ENCODE results near the gene STOX2.

Gene STOX2

DNA sequence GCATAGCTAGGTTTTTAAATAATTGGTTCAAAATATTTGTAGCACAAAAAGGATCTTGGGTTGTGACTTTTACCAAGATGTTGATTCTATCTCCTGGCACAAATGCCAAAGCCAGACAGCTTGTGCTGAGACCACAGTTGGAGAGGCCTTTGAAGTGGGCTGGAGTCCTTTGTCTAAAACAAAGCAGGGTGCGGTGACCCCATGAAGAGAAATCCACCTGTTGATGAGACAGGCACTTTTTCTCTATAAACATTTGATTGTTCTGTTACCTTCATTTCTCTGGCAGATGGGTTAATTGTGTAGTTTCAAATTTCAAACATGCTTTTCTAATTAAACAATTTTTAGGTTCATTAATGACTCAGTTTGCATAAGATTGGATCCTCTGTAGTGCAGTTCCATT lies 56.7 kb downstream of the STOX2 start:
- TF ChIP-seq, protein P1, sequence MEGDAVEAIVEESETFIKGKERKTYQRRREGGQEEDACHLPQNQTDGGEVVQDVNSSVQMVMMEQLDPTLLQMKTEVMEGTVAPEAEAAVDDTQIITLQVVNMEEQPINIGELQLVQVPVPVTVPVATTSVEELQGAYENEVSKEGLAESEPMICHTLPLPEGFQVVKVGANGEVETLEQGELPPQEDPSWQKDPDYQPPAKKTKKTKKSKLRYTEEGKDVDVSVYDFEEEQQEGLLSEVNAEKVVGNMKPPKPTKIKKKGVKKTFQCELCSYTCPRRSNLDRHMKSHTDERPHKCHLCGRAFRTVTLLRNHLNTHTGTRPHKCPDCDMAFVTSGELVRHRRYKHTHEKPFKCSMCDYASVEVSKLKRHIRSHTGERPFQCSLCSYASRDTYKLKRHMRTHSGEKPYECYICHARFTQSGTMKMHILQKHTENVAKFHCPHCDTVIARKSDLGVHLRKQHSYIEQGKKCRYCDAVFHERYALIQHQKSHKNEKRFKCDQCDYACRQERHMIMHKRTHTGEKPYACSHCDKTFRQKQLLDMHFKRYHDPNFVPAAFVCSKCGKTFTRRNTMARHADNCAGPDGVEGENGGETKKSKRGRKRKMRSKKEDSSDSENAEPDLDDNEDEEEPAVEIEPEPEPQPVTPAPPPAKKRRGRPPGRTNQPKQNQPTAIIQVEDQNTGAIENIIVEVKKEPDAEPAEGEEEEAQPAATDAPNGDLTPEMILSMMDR (conservative IDR thresholded peaks at IDR 0.05), result no peak
- TF ChIP-seq ZFX (IDR thresholded peaks at IDR 0.05), result no peak
- H3K27ac ChIP-seq, result no peak overlapping the region

DNA sequence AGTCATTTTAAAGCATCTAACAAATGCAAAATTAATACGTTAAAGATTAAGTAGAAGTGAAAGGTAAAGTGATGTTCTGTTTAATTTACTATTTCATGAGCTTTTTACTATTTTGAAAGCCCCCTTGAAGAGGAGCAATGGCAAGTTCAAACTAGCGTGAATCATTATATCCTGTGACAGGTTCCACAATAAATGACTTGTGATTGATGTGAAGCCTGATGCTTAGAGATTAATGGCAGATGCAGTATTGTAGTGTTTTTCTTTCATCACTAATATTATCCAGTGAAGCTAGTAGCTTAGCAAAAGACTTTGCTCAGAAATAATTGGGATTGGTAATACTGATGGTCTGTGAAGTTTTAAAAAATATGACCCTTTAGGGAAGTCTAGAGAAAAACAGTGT lies 57.3 kb downstream of the STOX2 start:
- H3K27ac ChIP-seq, result no peak overlapping the region
- TF ChIP-seq, protein P1 (conservative IDR thresholded peaks at IDR 0.05), result no peak
- no peak for TF ChIP-seq ZFX (IDR thresholded peaks at IDR 0.05)

DNA sequence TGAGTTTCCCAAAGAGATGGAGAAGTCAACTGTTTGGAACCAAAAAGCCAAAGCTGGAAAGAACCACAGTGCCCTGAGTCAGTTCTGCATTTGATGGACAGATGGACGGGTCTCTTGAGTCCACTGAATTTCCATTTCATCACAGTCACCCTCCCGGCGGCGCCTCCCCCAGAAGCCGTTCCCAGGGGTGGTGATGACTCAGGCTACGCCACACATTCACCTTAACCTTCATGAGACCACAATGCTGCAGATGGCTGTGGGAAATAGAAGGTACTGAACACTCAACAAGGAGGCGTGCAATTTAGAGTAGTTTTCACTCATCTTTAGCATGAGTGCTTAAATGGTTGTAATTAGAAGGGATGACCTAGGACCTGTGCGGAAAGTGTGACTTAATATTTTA lies 61.3 kb downstream of the STOX2 start:
- TF ChIP-seq ZFX (IDR thresholded peaks at IDR 0.05), result no peak
- TF ChIP-seq, protein P1 (conservative IDR thresholded peaks at IDR 0.05), result no peak
- H3K27ac ChIP-seq, result no peak overlapping the region

DNA sequence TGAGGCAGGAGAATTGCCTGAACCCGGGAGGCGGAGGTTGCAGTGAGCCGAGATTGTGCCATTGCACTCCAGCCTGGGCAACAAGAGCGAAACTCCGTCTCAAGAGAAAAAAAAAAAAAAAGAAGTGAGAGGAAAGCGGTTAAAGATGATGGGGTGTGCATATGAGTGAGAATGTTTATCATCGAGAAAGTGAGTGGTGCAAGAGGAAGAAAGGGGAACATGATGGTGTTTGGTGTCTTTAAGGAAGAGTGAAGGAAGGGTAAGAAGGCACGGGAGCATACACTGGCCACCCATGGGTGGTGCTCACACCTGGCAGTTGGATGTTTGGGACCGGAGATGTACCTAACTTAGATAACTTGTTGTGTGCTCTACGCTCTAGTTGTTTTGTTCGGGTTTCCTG lies 62.2 kb downstream of the STOX2 start:
- no peak overlapping the region for H3K27ac ChIP-seq
- no peak for TF ChIP-seq ZFX (IDR thresholded peaks at IDR 0.05)
- TF ChIP-seq, protein P1 (conservative IDR thresholded peaks at IDR 0.05), result no peak

DNA sequence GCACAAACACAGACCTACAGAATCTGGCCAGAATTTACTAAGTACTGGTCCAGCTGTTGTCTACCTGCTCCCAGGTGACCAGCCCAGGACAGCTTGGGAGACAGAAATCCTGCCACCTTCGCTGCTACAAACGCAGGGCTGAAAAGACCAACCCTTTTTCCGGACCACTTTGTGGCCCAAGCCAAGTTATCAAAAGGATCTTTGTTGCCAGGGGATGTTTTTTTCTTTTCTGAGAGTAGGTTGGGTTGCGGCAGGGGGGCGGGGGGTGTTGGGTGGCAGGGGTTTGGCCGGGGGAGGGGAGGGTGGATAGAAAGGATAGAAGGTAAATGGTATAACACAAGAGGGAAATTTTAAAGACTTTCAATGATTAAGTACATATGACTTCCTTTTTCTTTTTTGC lies 63.4 kb downstream of the STOX2 start:
- H3K27ac ChIP-seq, result no peak overlapping the region
- TF ChIP-seq ZFX (IDR thresholded peaks at IDR 0.05), result no peak
- TF ChIP-seq, protein P1 (conservative IDR thresholded peaks at IDR 0.05), result no peak

DNA sequence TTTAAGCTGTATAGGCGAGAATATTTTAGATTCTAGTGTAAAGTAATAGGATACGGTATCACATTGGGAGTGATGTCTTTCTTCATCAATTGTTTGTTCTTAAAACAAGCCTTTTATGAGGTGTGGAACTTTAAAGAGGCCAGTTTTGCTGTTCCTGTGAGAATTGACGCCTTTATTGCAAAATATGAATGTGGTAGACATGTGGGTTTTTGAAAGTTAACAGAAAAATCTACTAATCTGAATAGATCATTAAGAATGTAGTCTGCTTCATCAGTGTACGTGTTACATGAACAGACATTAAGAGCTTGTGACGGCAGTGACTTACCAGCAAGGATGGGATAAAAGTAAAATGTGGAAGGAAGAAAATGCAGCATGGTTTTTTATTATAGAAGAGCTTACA lies 63.8 kb downstream of the STOX2 start:
- no peak overlapping the region for H3K27ac ChIP-seq
- TF ChIP-seq, protein P1 (conservative IDR thresholded peaks at IDR 0.05), result no peak
- no peak for TF ChIP-seq ZFX (IDR thresholded peaks at IDR 0.05)

DNA sequence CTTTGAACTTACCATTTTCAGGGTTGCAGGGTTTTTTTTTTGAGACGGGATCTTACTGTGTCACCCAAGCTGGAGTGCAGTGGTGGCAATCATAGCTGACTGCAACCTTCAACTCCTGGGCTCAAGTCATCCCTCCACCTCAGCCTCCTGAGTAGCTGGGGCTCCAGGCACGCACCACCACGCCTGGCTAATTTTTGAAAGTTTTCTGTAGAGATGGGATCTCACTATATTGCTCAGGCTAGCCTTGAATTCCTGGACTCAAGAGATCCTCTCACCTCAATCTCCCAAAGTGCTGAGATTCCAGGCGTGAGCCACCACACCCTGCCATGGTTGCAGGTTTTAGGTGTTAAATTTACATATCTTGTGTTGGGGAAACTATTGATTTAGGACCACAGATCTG lies 64.5 kb downstream of the STOX2 start:
- no peak overlapping the region for H3K27ac ChIP-seq
- no peak for TF ChIP-seq ZFX (IDR thresholded peaks at IDR 0.05)
- TF ChIP-seq, protein P1 (conservative IDR thresholded peaks at IDR 0.05), result no peak

All from C4-2B (cell line).